GM10847 (cell line): ENCODE measurements around the gene PRKAB1.

Experiments
- POLR2A ChIP-seq: IDR thresholded peaks from 2 replicates; pipeline ENCODE4 v1.6.1; 2011; ENCODE audit not compliant: insufficient read length; ENCODE audit errors: extremely low read depth

The PRKAB1 gene

DNA sequence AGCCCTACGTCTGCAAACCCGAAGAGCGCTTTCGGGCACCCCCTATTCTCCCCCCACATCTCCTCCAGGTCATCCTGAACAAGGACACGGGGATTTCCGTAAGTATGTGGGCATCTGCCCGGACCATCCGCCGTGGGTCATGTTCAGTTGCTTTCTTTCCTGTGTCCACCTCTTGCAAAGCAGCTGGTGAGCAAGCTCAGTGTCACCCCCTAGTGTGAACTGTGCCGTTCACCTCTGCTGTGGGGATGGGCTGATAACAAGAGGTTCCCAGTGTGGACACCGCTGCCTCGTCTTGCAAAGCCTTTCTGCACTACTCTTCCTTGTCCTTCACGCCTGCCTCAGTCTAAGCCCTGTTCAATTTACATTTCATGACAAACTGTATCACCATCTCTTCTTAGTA, 8.6 kb downstream of the PRKAB1 start:
- TF ChIP-seq POLR2A = no peak

DNA sequence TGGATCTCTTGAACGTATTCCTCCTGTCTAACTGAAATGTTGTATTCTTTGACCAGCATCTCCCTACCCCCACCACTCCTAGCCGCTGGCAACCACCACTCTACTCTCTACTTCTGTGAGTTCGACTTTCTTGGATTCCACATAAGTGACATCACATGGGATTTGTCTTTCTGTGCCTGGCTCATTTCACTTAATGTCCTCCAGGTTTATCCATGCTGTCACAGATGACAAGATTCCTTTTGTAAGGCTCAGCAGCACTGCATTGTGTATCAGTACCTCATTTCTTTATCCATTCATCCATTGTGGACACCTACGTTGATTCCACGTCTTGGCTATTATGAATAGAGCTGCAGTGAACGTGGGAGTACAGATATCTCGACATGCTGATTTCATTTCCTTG, 10.5 kb downstream of the PRKAB1 start:
- TF ChIP-seq POLR2A = no peak

DNA sequence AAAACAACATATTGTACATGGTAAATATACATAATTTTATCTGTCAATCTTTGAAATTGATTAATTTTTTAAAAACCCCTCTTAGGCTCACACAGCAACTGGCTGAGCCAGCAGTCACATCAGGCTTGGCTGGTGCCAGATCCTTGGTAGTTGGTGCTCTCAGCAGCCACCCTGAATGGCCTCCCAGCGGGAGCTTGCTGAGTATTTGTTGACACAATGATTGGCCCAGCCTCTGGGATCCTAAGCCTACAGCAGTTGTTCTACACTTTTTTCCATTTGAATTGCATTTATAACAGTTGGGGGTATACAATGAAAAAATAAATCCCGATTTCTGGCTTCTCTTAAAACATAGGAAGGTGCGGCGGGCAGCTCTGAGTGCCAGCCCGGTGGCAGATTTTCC, 11.1 kb downstream of the PRKAB1 start:
- TF ChIP-seq POLR2A = no peak

DNA sequence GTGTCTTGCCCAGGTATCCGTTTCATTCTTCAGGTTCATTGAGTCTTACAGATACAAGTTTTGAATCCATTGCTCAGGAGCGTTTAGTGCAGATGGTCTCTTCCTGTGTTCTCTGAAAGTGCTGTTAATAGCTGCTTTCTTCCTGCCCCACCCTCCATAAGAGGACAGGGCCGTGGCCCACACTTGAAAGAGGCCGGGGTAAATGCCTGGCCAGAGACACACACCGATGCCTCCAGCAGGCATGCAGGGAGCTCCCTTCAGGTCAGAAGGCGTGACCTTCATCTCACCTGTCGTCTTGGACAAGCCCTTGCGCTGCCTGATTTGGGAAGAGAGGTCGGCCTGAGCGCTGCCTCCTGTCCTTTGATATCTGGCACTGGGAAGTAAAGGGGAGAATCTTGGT, 11.6 kb downstream of the PRKAB1 start:
- TF ChIP-seq POLR2A = no peak

DNA sequence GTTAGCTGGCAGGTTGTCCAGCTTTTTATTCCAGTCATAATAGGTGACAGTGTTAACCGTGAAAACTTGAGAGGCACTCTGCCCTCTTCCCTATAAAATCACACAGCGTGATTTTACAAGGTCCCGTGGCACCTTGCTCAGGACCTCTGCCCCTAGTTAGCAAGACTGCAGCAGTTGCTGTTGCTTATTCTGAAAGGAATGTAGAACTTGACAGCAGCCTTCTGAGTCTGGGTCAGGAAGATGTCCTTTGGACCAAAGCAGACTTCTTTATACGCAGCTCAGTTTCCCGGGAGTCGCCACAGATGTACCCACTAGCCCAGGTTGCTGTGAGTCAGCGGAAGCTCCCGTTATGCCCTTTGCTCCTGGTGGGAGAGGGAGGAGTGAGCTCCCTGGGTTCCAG, 13.2 kb downstream of the PRKAB1 start:
- TF ChIP-seq POLR2A = no peak

DNA sequence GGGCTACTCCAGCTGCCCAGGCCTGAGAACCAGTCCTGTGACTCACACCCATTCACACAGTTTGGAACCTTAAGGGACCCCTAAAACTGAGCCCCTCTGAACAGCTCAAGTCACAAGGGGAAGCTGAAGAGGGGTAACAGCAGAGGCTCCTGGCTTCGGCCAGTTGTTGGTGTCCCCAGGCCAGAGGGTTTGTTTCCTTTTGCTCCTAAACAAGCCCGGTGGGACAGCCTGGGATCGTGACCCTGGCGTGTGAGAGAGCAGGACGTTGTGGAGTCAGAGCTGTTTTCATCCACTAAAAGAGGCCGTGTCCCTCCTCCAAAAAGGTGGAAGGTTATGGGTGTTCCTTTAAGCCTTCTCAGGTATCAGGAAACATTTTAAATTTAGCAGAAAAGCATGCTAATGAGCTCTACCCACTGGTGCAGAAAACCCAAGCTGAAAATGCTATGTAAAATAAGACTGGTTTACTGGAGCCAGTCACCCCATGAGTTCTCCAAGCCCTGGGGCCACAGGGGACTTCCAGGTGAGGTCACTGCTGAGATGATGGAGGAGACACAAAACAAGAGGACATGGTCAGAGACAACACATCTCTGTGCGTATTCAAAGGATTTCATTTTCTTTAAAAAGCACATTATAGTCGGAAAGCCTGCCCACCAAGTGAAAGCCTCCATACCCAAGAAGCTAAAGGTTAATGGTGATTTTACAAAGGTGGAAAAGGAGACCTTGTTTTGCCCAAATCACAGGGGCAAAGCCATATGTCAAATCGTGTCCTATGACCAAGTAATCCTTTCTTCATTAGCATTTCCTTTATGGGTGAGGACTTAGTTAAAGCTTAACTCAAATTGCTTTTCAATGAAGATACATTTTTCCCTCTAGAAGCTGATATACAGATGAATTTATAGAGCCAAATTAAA, 14.1 kb downstream of the PRKAB1 start:
- no peak for TF ChIP-seq POLR2A

DNA sequence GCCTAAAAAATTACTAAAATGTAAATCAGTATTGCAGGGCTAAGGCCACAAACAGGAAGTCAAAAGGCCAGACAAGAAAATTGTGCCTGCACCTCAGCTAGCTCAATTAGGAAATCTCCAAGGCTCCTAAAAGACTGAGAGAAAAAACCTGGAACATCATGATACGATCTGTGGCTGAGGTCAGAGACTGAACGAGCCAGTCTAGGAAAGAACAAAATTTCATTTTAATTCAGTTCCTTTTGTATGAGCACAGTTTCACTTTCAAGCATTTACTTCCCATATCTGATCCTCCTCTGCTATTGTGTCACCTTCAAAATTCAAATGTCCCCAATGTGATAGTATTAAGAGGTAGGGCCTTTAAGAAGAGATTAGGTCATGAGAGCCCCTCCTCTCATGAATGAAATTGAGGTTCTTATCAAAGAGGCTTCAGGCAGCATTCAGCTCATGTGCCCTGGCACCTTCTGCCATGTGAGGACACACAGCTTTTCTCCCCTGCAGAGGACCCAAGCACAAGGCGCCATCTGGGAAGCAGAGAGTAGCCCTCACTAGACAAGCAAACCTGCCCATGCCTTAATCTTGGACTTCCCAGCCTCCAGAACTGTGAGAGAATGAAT, 14.8 kb downstream of the PRKAB1 start:
- no peak for TF ChIP-seq POLR2A

DNA sequence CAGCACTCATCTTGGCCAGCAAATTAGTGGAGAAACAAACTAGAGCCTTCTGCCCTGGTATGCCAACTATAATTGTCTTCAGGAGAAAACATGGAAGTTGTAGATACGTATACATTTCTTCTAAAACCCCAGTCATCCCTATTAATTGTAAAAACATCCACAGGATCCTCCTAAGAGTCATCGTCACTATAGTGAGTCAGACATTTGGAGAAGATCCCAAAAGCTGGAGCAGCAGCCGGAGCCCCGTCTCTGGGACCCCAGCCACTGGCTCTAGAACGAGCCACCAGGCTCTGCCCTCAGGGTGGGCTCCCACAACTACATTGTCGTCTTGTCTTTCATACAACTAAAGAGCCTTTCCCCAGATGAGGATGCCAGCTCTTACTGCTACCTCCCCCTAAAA, 15.5 kb downstream of the PRKAB1 start:
- no peak for TF ChIP-seq POLR2A

DNA sequence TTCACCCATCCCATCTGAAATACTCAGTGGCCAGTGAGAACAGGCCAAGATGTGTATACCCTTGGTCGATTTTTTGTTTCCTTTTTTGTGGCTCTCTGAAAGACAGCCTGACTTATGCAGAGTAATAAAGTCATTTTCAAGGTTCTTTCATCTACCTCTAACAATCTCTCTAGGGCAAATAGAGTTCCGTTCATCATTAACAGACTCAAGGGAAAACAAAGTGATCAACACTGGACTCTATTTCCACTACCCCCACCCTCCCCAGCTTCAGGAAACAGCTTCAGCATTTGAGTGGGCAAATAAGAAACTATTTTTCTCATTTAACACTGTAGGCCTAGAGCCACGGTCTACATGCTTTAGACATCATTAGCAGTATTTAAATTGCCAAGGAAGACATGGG, 15.9 kb downstream of the PRKAB1 start:
- no peak for TF ChIP-seq POLR2A

DNA sequence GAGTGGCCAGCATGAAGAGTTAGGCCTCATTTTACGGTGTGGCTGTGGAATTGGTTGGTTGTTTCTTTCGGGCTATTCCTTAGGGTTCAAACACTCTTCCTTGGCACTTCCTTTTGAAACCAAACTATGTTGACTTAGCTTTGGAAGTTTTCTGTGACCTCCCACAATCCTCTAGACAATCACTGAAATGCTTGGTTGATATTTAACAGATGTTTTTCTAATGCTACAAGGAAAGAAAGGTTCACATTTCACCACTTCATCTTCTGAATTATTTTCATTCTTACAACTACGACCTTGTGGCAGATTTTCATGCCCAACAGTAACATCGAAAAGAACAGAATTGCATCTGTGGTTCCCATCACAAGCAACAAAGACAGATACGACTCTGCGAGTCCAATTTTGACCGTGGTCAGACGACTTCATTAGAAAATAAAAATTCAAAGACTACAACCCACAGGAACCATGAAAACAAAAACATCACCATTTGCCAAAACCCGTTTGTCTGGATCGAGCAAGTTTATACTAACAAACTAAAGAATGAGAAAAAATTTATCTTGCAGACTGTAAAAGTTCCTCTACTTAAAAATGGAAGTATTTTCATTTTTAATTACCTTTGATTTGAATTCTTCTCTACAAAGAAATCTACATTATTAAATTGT, 16.9 kb downstream of the PRKAB1 start:
- no peak for TF ChIP-seq POLR2A

DNA sequence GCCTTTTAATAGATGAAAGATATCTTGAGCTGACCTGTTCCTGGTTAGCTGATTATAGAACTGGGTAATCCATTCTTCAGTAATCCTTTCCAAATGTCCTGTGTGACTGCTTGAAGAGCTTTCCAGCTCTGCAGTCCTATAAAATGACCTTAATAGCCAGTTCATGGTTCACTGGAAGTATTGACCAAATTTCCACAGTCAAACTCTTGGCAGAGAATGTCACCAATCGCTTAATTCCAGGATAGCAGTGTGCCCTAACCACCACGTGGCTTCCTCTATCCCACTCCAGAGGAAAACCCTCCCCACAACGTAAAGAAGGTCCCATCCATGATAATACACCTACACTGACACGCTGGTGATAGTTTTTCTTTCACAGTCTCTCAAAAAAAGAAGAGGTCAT, 17.4 kb downstream of the PRKAB1 start:
- TF ChIP-seq POLR2A = no peak

DNA sequence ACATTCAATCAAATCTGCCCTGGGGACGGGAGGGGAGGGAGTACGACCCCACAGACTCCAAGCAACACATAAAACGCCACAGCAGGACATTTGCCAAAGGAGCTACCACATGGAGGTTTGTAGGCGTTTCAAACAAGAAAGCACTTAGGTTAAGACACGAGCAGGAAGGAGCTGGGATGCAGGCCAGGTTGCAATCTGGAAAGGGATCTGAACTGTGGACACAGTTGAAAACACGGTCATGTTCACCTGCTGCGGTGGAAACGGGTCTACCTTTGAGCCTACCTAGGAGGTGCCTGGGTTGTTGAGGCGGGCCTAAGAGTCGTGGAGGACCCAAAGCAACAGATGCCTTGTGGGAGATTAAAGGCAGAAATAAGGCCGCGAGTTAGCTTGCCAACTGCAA, 18.4 kb downstream of the PRKAB1 start:
- no peak for TF ChIP-seq POLR2A

DNA sequence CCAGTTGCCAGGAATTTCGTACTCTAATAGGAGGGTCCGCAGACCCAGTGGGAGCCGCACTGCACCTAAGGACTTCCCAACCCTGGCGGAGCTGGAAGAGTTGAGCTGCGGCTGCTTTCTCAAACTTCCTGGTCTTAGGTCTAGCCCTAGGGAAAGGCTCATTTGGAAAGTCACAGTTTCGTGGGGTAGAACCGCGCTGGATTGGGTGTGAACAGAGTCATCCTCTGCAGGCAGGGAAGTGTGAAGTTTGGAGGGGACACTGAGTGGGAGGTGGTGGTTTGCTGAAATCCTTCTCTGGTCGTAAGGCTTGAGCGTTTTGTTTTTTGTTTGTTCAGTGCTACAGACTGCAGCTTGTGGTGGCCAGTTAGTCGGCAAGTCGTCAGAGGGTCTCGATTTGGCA, 18.8 kb downstream of the PRKAB1 start:
- no peak for TF ChIP-seq POLR2A

DNA sequence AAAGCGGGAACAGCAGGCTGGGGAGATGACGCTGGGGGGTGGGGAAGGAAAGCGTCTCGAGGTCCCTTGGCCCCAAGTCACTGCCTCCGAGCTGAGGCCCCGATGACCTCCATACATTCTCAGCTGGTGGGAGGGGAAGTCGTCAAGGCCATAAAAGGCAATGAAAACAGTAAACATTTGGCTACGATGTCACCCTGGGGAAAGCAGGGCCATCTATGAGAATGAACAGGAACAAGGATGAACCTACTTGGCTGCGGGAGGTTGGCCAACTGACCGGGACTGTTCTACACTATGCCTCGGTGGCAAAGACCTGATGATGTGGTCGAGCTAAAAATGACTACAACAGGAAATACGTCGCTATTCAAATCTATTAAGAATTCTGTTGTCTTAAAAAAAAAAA, 19.5 kb downstream of the PRKAB1 start:
- no peak for TF ChIP-seq POLR2A

DNA sequence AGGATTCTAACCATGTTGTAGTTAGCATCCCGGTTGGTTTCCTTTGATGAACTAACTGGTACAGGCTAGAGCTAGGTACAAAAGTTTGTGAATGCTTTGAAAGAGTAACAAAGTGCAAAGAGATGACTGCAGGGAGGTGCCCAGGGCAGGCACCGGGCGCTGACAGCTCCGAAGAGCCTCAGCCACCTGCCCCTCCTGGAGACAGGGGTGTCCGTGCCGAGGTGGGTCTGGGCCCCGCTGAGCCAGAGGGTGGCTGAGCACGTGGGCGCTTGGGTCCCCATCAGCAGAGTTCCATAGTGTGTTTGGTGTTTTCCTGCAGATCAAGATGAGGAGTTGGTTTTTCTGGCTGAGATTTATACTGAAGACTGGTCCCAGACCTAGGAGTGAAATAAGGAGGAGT, 19.9 kb downstream of the PRKAB1 start:
- TF ChIP-seq POLR2A = no peak

DNA sequence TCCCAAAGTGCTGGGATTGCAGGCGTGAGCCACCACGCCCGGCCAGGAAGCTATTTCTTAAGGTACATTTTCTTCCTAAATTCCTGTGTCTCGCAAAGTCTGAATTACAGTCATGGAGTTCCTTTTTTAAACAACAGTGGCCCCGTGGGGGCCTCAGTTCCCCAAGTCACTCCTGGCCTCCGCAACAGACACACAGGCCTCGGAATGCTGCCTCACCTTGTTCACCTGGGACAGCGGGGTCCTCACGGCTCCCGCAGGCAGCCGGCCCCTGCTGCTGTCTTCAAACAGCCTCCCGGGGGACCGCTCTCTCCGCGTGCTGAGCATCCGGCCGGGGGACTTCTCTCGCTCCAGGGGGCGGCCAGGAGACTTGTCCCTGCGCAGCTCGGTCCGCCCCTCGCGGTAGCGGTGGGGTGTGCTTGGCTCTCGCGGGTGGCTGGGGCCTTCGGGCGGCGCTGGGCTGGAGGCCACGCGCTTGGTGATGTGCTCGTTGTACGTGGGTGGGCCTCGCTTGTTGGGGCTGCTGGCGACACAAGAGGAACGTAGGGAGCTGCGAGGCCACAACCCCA, 22.1 kb downstream of the PRKAB1 start:
- TF ChIP-seq POLR2A = no peak

DNA sequence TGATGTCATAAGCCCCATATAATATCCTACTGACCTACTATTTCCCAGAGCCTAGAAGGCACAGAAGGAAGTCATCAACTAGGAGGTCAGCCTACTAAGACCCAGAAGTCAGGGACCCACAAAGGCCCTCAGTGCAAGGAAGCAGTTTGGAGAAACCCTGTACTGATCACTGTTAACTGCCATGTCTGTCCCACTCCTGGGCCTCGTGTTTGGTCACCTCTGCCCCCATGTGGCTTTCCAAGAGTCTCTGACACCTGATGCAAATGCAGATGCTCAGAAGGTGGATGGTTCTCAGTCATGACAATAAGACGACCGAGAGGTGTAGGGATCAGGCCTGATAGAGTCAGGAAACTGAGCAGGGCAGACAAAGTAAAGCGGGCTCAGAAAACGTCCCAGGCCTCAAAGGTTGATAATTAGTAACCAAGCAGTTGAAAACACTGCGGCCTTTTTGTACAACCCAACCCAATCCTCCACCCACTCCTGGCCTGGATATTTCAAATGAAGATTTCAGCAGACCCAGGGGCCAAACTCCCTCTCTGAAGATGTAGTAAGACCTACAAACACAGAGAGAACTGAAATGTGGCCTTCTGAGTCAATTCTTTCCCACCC, 23.4 kb downstream of the PRKAB1 start:
- no peak for TF ChIP-seq POLR2A
